Measurements from ENCODE around the gene ZBTB14. TPM values are rescaled to one million over a fixed set of nuclear protein-coding genes. Genes with fewer than 3 reads are reported as not detected.

ZBTB14 gene
- total RNA-seq, 1 donor from 2014 or later, result 14.3 TPM

GRCh38 chr18:5276947-5277346, 18.6 kb downstream of the ZBTB14 start:
- no peak for DNase-seq (ENCODE audit: low read depth)
- no peak for TF ChIP-seq CTCF (conservative IDR thresholded peaks at IDR 0.05; ENCODE audit: low read depth, low read length)
- H3K4me3 ChIP-seq (ENCODE audit: low read depth, low read length), result no peak overlapping the region

- H3K4me3 ChIP-seq (ENCODE audit: low read depth, low read length), result no peak overlapping the region
- no peak for DNase-seq (ENCODE audit: low read depth)
- TF ChIP-seq CTCF (conservative IDR thresholded peaks at IDR 0.05; ENCODE audit: low read depth, low read length), result no peak
Measured at GRCh38 chr18:5275872-5276271, 19.7 kb downstream of the ZBTB14 start.

- no peak overlapping the region for H3K4me3 ChIP-seq (ENCODE audit: low read depth, low read length)
- no peak for TF ChIP-seq CTCF (conservative IDR thresholded peaks at IDR 0.05; ENCODE audit: low read depth, low read length)
- DNase-seq (ENCODE audit: low read depth), result no peak
Measured at GRCh38 chr18:5268874-5269273, 26.7 kb downstream of the ZBTB14 start.

- TF ChIP-seq CTCF (conservative IDR thresholded peaks at IDR 0.05; ENCODE audit: low read depth, low read length), result no peak
- no peak overlapping the region for H3K4me3 ChIP-seq (ENCODE audit: low read depth, low read length)
- no peak for DNase-seq (ENCODE audit: low read depth)
Measured at GRCh38 chr18:5266721-5267120, 28.8 kb downstream of the ZBTB14 start.

- no peak for TF ChIP-seq CTCF (conservative IDR thresholded peaks at IDR 0.05; ENCODE audit: low read depth, low read length)
- H3K4me3 ChIP-seq (ENCODE audit: low read depth, low read length), result no peak overlapping the region
- no peak for DNase-seq (ENCODE audit: low read depth)
Measured at GRCh38 chr18:5253910-5254309, 41.6 kb downstream of the ZBTB14 start.

- TF ChIP-seq CTCF (conservative IDR thresholded peaks at IDR 0.05; ENCODE audit: low read depth, low read length), result no peak
- no peak overlapping the region for H3K4me3 ChIP-seq (ENCODE audit: low read depth, low read length)
- no peak for DNase-seq (ENCODE audit: low read depth)
Measured at GRCh38 chr18:5251117-5251516, 44.4 kb downstream of the ZBTB14 start.

- no peak for DNase-seq (ENCODE audit: low read depth)
- TF ChIP-seq CTCF (conservative IDR thresholded peaks at IDR 0.05; ENCODE audit: low read depth, low read length), result no peak
- H3K4me3 ChIP-seq (ENCODE audit: low read depth, low read length), result no peak overlapping the region
Measured at GRCh38 chr18:5250603-5251002, 44.9 kb downstream of the ZBTB14 start.
